Measurements from ENCODE around the gene CCSER1. TPM values are rescaled to one million over a fixed set of nuclear protein-coding genes. Genes with fewer than 3 reads are reported as not detected.
"Not testable (repeated sequence)": the region's sequence is repeated elsewhere in the genome, so short reads cannot be mapped to it uniquely, and the experiment has no call there.

Gene CCSER1
- total RNA-seq, 1 experiment from 2014 or later = not detected

DNA sequence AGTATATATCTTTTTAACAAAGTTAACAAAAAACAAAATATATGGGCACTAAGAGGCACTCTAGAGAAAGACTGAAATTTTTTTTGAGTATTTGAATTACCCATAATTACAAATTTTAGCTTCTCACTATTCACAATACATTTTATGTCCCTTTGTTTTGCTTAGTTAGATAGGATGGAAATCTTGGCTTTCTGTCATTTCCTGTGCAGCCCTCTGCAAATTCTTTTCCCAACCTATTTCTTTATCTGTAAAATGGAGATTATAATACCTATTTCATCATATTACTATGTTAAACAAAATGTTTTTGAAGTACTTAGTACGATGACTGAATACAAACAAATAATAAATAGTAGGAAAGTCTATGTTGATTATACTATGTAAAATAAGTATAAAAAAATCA is 710.0 kb downstream of the CCSER1 start:
- no peak for DNase-seq (ENCODE audit: low spot score)

DNA sequence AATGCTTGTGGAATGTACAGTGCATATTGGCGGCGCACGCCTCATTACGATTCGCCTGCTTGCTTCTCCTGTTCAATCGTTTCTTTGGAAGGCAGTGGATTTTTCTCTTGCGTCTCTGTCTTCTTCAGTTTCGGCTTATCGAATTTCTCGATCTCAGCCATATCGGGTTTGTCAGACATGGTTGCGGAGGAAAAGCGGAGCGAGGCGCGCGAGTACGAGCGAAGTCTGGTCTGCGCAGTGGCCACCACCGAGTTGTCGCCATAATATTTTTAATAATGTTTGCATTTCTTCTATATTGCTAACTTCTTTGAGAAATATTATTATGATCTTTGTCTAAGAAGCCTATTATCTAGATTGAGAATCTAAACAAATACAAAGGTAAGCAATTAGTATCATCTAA is 711.7 kb downstream of the CCSER1 start:
- DNase-seq (ENCODE audit: low spot score) = not testable (repeated sequence)

DNA sequence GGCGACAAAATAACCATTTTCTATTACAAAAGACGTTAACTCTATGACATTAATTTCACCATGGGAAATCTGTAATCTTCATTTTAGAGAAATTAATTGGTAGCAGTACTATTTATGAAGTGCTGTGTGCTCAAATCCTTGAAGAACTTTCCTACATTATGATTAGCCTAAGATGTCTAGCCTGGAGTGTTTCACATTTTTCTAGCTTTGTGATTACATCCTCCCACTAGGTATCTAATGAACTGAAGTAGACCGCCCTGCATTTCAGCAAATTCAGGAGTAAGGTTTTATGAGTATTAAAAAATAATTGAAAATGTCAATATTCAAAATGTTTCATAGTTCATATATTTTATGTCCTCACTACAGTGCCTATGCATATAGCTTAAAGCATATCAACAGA is 713.1 kb downstream of the CCSER1 start:
- no peak for DNase-seq (ENCODE audit: low spot score)

DNA sequence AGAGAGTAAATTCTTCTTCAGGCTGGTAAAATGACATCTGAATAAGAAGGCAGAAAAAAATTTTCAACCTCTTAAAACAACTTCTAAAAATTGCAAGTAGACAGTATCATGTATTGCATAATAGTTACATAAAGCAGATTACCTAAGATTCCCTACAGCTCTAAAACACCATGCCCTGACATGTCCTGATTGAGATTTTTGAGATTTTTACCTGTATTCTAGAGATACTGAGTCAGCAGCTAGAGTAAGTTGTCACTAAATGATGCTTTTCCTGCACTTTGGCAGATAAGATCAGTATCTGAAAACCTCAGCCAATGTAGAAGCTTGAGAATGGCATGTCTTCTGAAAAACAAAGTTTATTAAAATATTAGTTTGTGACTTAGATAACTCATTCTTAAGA is 713.6 kb downstream of the CCSER1 start:
- no peak for DNase-seq (ENCODE audit: low spot score)

DNA sequence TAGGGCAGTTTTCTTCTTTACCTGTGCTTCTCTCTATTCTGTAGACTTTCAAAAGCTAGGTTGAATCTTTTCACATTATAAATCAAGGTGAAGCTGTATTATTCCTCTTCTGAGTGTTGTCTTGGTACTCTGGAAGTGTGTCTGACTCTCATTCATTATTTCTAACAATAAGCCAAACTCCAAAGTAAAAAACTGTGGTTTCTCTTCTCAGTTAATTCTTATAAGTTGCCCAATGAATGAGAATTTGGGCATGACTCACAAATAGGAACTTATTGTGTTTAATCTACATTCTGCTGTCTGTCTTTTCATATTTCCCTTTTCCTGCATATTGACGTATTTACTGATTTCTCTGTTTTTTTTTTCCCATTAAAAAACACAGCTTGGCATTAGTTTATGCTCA is 714.5 kb downstream of the CCSER1 start:
- DNase-seq (ENCODE audit: low spot score) = no peak

DNA sequence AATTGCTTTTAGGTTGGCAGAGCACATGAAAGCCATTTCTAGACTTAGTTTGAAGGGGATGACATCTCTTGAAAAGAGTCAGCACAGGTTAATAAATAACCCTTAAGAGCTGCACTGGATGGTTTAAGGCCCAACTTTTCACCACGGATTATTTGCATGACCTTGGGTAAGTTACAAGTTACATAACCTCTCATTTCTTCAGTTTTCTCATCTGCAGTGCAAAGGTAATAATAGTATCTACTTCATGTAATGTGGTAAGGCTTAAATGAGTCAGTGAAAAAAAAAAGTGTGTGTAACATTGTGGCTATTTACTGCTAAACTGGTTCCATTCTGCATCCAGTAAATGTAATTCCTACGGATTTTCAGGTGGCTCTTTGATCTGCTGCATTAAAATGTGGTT is 715.8 kb downstream of the CCSER1 start:
- no peak for DNase-seq (ENCODE audit: low spot score)

DNA sequence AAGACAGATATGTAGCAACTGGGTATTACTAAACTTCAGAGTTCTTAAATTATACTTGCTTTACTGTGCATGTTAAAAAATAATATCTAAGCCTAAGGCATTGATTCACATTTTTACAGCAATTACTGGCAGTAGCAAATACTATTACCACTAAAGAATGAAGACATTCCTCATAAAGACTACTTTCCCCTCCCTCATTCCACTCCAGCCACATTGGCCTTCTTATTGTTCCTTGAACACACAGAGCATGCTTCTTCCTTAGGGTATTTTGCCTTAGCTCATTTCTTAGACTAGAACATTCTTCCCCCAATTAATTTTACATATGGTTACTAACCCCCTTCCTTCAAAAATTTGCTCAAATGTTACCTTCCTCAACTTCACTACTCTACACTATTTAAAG is 717.0 kb downstream of the CCSER1 start:
- no peak for DNase-seq (ENCODE audit: low spot score)

DNA sequence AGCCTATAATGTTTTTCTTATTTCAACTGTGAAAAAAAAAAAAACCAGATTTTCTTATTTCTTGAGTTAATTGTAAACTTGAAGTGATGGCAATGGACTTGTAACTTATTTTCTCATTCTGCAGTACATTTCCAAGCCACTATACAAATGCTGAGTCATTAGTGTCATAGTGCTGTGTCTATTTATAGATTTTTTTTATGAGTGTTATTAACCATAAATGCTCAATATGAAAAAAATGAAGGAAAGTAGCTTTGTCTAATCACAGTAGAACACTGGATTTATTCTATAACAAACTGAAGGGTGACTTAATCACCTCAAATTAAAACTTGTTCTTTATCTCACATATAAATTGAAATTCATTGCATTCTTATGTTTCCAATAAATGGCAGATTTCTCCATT is 718.6 kb downstream of the CCSER1 start:
- peak; percentile 3 for DNase-seq (ENCODE audit: low spot score)

DNA sequence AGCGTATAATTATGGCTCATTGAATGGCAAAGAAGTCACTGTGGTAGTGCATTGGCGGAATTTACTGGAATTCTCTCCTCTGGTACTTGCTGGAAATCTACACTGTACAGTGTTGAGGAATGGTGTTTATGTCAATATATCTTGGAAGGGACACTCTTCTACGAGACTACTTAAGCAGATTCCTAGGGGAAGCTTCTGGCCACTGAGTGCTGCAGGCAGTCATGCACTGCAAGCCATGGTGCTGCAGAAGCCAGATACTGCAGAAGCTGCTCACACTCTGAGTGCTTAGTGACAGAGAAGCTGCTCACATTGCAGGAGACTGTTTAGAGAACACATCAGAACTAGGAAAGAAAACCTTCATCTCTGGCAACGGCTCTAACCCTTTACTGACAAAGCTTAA is 725.0 kb downstream of the CCSER1 start:
- no peak for DNase-seq (ENCODE audit: low spot score)

DNA sequence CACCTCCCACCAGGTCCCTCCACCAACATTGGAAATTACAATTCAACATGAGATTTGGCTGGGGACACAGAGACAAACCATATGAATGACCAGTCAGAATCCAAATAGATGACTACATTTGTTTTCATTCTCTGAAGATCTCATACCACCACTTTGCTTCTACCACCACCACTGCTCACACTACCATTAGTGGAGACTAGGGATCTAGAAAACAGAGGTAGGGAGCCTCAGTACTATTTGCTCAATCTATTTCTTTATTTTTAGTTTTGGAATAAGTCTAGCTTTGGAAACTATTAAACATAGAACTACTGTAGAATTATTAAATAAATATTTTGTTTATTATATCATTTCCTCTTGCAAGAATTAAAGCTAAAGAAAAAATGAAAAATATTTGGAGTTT is 727.9 kb downstream of the CCSER1 start:
- DNase-seq (ENCODE audit: low spot score) = no peak

DNA sequence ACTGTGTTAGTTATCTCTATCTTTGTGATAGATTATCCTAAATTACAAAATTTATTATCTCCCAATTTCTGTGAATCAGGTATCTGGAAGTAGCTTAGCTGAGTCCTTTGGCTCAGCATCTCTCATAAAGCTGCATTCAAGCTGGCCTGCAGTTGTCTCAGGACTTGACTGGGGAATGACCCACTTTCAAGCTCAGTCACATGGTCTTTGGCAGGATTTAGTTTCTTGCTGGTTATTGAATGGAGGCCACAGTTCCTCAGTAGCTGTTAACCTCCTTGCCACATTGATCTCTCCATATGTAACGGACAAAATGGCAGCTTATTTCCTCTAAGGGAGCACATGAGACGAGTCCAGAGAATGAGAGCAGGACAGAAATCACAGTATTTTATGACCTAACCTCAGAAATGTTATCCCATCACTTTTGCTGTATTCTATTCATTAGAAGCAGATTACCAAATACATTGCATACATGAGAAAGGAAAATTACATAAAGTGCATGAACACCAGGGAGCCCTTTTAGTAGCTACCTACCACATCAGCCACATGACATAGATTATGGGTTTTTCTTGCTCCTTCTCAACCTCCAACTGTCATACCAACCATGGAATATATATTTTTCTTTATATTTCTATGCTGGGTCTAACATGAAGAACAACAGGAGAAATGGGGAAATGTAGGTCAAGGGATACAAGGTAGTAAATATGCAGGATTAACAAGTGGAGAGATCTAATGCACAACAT is 730.1 kb downstream of the CCSER1 start:
- DNase-seq (ENCODE audit: low spot score) = no peak

DNA sequence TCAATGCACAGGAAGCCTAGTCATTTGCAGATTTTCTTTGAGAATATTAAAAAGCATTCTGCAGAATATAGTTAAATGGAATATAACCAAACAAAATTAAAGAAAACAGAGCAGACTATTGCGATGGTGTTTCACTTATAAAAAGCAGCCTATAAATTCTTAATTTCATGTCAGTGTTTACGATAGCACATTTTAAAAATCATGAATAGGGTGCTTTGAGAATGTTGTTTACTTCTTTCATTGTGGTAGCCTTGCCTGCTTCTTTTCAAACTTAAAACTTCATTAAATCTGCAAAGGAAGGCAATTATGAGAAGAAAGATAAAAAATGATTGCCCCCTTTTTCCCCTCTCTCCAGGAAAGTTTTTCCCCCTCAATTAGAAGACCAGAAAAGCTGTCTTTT is 748.6 kb downstream of the CCSER1 start:
- DNase-seq (ENCODE audit: low spot score) = no peak

DNA sequence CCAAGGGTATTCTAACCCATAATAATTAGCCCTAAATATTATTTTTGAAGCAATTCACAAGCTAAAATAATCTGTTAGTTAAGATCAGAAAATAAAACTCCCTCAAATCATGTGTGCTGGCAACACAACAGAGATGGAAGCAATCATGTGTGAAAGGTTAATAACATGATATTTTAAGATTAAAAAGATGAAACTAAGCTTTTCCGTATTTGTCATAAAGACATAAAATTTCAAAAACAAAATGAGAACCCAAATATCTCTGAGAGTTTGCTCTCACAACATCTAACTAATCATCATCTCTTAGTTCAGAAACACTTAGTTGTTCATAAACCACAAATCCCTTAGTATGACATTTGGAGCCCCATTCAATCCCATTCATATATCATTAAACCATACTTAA is 749.1 kb downstream of the CCSER1 start:
- no peak for DNase-seq (ENCODE audit: low spot score)

DNA sequence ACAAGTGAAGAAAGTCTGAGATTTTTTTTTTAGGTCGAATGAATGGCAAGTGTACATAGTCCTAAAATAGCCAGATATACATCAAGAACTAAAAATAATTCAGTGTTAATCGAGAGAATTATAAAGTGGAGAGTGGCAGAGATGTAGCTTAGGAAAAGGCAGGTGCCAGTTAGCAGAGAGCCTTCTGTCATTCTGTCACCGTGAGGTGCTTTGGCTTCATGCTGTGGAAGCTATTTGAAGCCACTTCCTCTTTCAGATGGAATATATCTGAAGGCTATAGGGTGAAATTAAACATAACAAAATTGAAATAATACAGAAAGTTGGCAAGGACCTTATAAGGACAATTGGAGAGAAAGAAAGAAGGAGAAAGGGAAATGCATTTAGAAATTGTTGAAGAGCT is 756.3 kb downstream of the CCSER1 start:
- no peak for DNase-seq (ENCODE audit: low spot score)

DNA sequence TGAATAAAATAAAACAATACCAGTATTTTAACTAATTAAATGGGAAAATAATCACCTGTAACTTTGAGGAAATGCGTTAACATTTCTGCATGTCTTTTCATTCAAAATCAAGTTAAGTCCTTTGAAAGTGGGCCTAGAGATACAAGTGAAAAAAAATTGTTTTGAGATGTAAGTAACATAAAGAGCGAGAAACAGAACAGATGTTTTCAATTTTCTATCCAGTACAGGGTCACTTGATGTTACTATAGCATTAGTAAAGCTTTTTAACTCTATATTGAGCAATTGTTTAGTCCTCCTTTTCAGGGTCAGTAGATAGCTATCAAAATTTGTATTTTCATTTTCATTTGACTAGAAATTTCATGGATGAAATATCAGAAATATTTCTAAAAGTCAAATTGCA is 761.4 kb downstream of the CCSER1 start:
- no peak for DNase-seq (ENCODE audit: low spot score)

DNA sequence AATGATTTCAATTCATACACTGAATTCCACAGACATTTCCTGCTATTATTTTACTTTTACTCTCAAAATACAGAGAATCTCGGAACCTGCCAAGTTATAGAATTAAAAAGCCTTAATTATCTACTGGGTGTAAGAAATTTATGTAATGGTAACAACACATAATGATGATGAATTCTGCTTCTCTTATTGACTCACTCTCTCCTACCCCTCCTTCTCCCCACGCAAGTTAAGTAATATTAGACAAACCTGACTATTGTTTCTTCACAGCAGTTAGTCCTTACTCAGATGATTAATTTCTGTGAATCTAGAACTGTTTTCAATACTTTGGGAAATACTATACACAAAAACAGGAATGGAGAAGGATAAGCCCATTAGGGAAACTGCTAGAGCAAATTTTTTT is 762.0 kb downstream of the CCSER1 start:
- DNase-seq (ENCODE audit: low spot score) = no peak

DNA sequence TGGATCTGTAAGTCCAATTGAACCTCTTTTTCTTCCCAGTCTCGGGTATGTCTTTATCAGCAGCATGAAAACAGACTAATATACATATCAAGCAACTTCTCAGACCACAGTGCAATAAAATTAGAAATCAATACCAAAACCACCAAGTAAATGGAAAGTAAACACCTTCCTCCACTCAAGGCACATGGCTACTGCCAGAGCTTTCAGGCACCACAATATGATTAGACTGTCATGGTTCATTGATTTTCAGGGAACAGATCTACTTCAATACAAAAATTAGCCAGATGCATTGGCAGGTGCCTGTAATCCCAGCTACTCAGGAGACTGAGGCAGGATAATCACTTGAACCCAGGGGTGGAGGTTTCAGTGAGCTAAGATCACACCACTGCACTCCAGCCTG is 776.2 kb downstream of the CCSER1 start:
- DNase-seq (ENCODE audit: low spot score) = not testable (repeated sequence)

DNA sequence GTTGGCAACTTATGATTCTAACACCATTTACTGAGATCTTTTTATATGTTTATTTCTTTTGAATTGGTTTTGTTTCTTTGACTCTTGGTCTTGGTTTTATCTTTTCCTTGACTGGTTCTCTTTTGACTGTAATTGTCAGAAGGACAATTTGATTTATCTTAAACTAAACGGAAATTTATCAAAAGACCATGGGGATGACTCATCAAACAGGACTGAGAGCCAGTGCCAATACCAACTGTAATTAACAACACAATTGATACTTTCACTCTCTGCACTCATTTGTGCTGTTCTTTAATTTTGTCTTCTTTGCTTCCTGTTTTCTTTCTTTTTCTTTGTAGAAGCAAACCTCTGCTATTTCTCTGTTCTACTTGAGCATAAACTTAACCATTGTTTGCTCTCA is 776.8 kb downstream of the CCSER1 start:
- no peak for DNase-seq (ENCODE audit: low spot score)

DNA sequence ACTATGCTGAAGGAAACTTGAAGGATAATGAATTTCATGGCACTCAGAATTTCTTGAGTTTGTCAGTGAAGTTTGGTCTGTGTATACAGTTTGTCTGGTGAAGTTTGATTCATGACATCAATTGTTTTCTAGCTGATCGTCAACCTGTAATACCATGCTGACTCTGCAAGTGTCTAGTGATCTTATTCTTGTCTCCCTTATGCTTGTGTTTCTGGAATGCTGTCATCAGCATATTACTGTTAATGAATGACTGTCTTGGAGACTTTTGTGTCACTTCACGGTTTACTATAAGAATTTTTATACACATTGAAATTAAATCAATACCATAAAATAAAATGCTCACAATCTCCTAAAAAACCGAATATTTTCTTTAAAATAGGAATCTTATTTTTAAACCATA is 779.0 kb downstream of the CCSER1 start:
- no peak for DNase-seq (ENCODE audit: low spot score)

DNA sequence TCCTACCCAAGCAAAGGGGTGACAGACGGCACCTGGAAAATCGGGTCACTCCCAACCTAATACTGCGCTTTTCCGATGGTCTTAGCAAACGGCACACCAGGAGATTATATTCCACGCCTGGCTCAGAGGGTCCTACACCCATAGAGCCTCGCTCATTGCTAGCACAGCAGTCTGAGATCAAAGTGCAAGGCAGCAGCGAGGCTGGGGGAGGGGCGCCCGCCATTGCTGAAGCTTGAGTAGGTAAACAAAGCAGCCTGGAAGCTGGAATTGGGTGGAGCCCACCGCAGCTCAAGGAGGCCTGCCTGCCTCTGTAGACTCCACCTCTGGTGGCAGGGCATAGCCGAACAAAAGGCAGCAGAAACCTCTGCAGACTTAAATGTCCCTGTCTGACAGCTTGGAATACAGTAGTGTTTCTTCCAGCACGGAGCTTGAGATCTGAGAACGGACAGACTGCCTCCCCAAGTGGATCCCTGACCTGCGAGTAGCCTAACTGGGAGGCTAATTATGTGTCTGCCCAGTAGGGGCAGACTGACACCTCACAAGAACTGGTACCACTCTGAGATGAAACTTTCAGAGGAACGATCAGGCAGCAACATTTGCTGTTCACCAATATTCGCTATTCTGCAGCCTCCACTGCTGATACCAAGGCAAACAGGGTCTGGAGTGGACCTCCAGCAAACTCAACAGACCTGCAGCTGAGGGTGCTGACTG is 784.7 kb downstream of the CCSER1 start:
- not testable (repeated sequence) for DNase-seq (ENCODE audit: low spot score)

DNA sequence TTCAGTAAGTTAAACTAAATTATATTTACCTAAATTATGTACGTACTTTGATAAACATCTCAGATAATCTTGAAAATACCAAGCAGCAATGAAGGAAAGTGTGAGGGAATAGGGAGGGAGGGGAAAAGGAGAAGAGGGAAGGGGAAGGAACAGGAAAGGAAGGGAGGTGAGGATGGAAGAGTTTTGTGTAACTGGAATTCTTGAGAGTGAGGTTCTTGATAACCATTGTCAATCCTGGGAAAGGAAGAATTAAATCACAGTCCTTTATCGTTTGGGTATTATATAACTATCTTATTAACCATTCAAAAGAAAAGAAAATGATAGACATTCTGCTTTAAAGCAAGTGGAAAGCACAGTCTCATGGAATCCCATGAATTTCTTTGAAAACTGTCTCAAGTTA is 795.0 kb downstream of the CCSER1 start:
- DNase-seq (ENCODE audit: low spot score) = no peak

DNA sequence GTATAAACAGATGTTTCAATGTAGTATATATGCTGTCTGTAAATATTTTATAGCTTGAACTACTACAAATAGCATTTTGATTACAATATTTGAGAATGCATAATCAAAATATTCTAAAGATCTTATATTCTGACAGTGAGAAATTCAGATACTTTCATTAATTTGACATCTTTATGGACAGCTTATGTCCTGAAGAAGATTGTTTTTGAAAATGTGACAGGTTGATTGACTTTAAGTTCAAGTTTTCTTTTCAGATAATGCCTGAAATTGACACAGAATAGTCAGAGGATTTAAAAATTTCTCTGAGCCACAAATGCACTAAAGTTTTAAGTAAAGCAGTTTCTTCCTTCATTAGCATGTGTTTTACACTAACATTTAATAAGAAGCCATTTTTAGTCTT is 799.8 kb downstream of the CCSER1 start:
- no peak for DNase-seq (ENCODE audit: low spot score)

DNA sequence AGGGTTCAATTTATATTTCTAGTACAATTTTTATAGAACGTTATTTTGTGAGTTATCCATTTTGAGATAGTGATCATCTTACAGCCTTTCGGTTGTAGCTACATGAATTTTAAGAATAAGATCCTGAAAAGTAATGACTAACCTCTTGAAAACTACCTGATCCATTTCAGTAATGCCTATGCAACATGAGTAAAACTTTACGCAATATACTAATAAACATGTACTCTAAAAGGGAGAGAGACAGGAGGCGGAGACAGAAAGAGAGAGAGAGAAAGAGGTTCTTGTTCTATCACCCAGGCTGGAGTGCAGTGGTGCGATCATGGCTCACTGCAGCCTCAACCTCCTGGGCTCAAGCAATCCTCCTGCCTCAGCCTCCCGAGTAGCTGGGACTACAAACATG is 816.1 kb downstream of the CCSER1 start:
- no peak for DNase-seq (ENCODE audit: low spot score)

DNA sequence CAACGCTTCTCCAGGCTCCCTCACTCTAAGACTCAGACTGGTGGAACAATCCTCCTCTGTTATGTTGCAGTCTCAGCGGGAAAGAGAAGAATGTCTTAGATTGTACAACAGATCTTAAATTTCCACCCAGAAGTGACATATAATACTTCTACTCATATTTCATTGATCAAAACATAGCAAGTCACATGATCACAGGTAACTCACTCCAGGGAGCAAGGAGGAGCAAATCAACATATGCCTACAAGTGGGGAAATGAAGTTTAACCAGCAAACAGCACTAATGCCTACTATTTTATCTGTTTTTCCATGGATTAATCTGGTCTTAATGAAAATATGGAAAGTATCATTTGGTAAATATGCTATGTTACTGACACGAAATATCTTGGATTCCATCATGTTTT is 819.8 kb downstream of the CCSER1 start:
- no peak for DNase-seq (ENCODE audit: low spot score)
